Hypothalamus (tissue), 51 donors: ENCODE data around the gene GLIS2.

Source experiments
- DNase-seq, 51 donors: peaks; one replicate each; lab custom pipeline; 2025; lab: John Stamatoyannopoulos, UW

GLIS2 gene

DNA sequence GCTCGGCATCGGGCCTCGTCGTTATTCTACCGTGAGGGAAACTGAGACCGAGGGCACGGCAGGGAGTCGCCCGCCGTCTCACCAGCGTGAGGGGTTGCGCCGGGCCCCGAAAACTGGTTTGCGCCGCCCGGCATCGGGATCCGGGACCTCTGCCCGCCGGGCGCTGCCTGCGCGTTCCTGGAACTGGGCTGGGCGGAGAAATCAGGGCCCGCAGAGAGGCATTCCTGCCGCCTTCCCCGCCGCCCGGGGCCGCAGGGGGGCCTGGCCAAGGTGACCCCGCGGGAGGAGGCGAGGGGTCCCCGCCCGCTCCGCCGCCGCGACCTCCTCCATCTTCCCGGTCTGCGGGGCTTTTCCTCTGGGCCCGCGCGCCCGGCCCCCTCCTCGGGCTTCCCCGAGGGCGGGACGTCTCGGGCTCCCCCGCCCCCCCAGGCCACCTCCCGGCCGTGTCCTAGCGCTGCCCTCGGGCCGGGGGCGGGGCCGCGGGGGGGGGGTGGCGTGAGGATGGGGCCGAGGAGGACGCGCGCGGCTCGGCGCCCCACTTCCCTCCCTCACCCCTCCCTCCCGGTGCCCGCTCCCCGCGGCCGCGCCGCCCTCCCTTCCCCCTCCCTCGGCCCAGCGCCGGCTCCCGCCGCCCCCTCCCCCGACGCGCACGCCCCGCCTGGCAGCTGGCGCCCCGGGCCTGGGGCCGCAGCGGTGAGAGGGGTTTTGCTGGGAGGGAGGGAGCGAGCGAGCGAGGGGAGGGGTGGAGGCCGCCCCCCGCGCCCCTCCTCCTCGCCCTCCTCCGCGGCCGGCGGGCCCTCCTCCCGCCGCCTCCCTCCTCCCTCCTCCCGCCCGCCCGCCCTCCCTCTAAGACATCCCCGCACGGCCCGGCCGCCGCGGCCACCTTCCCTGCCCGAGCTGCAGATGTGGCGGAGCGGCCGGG lies at the start of gene GLIS2:
Gene GLIS2 (plus strand): TSS at position 882 of the 922 bp plus-strand sequence. CDS start 16,214 bp downstream, outside the sequence.
- DNase-seq: peak in 36 of 51 donors; percentile 14 to 84 (median 64)

DNA sequence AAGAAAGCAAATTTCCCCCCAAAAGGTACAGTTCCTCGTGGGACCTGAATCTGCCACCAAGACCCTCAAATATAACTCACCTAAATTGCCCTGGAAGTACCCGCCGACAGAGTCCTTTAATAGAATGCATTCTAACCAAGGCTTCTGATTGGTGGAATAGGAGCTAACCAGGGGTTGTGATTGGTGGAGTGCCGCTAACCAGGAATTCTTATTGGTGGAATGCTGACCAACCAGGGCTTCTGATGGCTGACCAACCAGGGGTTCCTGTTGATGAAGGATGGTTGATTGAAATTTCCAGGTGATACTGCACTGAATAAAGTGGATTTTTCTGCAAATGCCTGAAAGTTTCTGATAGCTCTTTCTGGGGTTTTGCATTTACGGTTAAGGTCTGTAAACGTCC lies 49.5 kb upstream of the GLIS2 start:
- no peak for DNase-seq

DNA sequence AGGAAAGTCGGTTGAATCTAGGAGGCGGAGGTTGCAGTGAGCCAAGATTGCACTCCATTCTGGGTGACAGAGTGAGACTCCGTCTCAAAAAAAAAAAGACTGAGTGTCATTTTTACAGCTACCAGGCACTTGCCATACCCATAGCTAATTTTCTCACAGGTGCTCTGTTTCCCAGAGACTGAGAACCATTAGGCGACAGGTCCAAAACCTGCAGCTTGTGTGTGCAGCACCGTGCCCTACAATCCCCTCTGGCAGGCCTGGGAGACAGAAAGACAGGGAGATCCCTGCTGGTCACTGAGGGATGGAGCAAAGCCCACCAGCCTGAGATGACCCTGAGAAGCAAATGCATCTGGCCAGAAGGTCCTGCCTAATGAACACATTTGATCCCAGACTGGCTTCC lies 45.8 kb upstream of the GLIS2 start:
- DNase-seq: no peak

DNA sequence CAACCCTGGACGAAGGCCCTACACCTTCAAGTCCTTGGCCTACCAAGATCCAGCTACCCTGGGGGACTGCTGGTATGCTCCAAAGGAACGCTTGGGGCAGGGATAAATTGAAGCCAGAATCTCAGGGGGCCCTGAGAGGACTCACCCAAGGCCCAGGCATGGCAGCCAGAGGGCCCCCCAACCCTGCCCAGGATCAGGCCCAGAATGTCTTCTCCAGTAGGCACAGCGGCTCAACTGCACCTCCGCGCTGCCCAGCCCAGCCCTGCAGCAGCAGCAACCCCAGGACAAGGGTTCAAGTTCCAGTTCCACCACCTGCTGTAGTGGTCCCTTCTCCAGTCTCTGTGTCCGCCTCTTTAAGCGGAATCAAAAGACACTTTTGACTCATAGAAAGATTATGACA lies 45.3 kb upstream of the GLIS2 start:
- DNase-seq: no peak

DNA sequence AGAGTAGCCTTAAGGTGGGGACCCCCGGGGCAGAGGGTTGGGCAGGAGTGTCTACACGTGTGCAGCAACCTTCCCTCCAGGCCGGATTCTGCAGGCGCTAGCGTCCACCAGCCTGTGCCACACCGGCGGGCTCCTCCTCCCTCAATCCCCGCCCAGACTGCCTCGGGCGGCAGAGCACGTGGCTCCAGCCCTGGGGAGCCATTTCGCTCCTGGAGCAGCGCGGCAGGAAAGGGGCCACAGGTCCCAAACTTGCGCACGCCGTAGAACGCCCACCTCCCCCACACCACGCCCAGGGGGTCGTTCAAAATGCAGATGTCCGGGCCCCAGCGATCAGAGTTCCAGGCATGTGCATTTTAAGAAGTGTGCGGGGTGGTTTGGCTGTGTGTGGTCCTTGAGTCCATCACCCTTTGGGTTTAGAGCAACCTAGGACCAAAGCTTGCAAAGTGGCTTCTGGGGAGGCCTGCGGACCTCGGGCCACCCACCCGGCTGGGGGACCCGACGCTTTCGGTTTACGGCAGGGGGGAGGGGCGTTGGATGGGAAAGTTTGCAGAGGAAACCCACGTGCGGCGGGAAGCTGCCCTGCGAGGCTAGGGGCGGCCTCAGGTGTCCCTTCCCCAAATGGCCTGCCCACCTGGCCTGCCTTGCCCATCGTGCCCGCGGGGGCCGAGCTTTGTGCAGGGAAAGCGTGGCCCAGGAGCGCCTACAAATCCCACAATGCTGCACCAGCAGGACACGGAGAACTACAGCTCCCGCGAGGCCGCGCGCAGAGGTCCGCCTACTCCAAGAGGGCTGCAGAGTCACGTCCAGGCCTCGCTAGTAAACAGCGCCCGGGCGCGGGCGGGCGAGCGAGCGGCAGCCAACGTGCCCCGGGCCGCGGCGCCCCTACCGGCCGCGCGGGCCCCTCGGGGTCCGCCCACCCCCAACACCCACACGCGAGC lies 44.4 kb upstream of the GLIS2 start:
- peak; percentile 61 to 97 (median 88) for DNase-seq

DNA sequence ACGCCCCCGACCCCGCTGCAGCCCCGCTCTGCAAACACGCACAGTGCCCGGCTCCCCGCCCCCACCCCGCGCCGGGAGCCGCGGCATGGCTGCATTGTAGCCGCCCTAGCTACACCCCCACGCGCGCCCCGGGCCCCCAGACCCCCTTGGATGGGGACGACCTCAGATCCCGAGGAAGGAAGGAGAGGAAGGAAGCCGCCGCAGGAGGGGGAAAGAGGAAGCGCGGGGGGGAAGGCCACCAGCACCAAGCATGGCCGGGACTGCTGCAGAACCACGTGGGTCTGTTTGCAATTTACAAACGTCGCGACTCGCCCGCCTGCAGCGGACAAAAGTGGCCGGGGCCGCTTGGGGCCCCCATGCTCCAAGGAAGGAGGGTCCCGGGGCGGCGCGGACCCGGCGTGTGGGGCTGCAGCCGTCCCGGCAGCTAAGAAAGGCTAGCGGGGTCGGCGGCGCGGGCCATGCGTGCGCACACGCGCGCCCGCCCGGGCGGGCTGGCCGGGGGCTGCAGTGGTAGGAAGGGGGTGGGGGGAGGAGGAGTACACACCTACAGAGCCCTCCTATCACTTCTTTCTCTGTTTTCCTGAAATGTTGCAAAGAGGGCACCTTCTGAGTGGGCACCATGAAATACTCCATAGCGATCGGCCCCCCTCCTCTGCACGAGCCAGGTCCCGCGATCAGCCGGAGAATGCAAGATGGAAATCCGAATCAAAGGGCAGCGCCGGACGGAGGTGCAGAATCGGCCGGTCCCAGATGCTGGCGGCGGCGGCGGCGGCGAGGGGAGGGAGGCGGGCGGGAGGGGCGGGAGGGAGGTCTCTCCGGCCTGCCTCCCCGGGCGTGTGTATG lies 43.5 kb upstream of the GLIS2 start:
- peak in 45 of 51 donors; percentile 31 to 88 (median 61) for DNase-seq

DNA sequence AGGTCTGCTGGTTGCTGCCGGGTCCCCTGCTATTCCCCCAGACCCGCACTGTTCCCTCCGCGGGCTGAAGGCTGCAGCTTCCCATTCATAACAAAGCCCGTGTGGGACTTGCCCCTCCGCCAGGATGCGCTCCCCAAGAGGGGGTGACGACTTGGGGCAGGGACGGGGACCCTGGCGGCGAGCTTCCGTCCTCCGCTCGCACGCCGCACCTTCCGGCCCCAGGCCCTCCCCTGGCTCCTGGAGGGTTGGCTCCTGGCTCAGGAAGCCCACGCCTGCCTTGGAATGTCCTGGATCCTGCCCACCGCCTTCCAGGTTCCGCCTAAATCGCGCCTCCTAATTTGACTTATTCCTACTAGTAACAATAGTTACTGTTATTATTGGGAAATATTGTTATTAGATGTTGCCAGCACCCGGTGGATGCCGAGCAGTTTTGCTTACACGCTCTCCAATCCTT lies 42.0 kb upstream of the GLIS2 start:
- peak in 14 of 51 donors; percentile 15 to 67 (median 41) for DNase-seq

DNA sequence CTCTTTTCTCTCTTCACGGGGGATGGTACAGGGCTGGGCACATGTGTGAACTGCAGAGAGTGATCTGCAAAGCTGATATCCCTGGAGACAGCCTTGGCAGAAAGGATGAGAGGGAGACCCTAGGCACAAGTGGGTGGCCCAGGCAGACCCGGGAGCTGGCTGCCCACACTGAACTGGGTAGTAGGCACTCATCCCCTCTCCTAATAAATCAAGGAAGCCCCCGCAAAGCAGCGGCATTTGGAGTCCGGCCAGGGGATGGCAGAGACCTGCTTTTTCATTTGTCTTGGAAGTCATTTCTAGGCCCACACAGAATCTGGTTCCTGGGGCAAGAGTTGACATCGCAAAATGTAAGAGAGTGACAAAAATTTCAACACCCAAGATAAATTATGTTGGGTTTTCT lies 40.0 kb upstream of the GLIS2 start:
- no peak for DNase-seq

DNA sequence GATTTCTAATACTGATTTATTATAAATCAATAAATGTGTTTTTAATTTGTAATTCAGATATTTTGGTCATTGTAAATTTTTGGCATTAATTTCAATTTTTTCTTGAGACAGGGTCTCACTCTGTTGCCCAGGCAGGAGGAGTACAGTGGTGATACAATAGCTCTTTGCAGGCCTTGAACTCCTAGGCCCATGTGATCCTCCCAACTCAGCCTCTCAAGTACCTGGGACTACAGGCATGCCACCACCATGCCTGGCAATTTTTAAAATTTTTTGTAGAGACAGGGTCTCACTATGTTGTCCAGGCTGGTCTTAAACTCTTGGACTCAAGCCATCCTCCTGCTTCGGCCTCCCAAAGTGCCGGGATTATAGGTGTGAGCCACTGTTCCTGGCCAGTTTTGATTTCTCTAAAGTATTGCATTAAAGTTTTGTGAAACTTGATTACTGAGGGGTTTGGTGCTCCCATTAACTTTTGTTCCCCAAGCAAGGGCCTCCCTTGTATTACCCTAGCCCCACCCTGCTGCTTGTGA lies 37.8 kb upstream of the GLIS2 start:
- DNase-seq: no peak

DNA sequence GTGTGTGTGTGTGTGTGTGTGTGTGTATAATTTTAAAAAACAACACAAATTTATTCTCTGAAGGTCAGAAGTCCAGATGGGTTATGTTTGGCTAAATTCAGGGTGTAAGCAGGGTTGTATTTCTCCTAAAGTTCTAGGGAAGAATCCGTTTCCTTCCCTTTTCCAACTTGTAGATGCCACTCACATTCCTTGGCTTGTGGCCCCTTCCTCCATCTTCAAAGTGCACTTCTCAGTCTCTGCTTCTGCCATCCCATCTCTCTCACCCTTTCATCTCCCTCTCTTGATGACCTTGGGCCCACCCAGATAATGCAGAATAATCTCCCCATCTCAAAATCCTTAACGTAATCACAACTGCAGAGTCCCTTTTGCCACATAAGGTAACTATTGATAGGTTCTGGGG lies 35.2 kb upstream of the GLIS2 start:
- DNase-seq: no peak

DNA sequence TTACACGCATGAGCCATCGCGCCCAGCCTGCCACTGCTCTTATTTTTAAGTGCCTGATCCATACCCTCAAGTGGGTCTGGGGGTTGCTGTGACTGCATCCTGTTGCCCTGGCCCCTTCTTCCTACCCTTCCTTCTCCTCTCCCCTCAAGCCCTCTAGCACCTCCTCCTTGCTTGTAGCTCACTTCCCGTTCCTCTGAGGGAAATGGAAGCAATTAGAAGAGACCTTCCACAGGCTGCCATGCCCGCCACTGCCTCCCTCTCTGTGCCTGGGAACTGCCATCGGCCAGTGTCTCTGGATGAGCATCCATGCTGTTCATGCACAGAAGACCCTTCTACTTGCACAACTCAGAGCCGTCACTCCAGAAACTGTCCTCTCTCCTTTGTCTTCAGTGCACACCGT lies 32.4 kb upstream of the GLIS2 start:
- no peak for DNase-seq

DNA sequence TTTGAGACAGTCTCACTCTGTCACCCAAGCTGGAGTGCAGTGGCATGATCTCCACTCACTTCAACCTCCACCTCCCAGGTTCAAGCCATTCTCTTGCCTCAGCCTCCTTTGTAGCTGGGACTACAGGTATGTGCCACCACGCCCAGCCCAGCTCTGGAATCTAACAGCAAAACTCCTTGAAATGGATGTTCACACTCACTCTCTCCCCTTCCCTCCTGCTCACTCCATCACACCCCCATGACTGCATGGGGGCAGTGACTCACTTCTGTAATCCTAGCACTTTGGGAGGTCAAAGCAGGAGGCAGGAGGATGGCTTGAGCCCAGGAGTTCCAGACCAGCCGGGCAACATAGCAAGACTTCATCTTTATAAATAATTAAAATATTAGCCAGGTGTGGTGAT lies 31.9 kb upstream of the GLIS2 start:
- no peak for DNase-seq

DNA sequence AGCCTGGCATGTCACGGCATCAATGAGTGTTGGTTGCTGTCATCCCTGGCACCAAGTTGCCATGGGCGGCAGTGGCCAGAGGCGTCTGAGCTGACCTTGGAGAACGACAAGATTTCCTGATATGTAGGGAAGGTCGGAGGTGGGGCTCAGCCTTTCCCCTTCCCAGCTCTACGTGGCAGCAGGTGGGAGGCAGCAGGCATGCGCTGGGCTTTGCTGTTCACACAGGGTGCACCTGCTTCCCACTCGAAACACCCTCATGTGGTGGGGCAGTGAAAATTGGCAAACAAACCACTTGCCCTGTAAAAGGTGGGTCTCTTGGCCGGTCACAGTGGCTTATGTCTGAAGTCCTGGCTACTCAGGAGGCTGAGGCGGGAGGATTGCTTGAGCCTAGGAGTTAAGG lies 30.7 kb upstream of the GLIS2 start:
- DNase-seq: no peak

DNA sequence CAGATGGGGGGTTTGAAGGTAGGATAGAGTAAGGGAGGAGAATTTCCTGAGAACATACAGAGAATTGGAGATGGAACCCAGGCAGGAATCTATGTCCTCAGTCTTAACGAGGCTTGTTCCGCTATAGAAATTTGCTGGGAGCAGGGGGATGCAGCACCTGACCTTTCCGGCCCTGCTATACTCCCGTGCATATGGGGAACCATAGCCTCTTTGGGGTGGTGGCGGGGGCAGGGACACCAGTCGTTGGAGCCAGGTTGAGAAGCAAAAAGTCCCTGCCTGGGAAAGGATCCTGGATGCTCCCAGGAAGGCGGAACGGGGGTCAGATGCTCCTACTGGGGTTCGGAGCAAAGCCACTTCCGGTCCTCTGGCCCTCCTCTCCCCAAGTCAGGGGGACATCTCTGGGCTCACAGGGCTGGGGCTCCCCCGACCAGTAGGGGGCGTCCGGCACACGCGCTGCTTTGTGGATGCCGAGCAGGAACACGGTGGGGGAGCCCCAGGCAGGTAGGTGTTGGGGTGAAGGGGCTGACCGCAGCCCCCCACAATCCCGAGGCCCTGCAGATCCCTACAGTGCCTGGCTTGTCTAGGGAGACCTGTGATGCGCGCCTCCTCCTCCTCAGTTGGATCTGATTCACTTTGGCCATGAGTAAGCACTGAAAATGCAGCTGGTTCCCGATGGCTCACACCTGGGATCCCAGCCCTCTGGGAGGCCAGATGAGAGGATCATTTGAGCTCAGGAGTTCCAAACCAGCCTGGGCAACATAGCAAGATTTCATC lies 27.5 kb upstream of the GLIS2 start:
- peak in 43 of 51 donors; percentile 13 to 82 (median 53) for DNase-seq

DNA sequence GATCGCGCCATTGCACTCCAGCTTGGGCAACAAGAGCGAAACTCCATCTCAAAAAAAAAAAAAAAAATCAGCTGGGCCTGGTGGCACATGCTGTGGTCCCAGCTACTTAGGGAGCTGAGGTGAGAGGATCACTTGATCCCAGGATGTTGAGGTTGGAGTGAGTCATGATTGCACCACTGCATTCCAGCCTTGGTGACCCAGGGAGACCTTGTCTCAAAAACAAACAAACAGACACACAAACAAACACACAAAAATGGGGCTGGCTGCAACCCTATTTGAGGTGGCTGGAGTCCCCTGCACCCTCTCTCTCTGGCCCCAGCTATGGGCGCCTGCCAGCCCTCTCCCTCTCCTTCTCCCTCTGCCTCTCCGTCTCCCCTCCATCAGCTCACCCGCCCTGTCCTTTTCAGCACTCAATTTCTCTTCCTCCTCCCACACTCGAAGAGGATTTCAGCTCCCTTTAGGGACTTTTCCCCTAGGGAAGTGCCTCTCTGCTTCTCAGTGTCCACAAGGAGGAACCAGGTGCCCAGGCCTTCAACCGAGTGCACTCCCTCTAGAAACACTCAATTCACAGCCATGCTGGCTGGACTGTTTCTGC lies 25.5 kb upstream of the GLIS2 start:
- no peak for DNase-seq

DNA sequence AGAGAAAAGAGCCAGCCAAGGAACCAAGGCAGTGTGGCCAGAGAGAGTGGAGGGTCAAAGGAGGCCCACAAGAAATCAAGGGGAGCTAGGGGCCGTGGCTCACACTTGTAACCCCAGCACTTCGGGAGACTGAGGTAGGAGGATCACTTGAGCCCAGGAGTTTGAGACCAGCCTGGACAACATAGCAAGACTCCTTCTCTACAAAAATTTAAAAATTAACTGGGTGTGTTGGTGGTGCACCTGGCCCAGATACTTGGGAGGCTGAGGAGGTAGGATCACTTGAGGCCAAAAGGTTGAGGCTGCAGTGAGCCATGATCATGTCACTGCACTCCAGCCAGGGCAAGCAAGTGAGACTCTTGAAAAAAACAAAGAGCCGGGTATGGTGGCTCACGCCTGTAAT lies 24.2 kb upstream of the GLIS2 start:
- no peak for DNase-seq

DNA sequence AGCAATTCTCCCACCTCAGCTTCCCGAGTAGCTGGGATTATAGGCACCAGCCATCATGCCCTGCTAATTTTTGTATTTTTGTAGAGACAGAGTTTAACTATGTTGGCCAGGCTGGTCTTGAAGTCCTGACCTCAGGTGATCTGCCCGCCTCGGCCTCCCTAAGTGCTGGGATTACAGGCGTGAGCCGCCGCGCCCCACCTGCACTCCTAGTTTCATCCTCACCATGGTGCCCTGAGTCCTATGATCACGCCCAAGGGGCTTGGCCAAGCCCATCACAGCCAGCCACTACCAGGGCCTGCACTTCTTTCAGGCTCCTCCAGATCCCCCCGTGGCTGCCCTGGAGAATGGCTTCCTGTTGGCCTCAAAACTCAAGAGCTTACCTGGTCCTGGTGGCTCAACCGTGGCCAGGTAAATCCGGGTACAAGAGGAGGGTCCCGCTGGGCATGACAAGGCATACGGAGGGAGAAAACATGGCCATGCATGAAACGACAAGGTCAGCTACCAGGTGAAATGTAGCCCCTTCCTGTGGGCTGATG lies 22.6 kb upstream of the GLIS2 start:
- no peak for DNase-seq

DNA sequence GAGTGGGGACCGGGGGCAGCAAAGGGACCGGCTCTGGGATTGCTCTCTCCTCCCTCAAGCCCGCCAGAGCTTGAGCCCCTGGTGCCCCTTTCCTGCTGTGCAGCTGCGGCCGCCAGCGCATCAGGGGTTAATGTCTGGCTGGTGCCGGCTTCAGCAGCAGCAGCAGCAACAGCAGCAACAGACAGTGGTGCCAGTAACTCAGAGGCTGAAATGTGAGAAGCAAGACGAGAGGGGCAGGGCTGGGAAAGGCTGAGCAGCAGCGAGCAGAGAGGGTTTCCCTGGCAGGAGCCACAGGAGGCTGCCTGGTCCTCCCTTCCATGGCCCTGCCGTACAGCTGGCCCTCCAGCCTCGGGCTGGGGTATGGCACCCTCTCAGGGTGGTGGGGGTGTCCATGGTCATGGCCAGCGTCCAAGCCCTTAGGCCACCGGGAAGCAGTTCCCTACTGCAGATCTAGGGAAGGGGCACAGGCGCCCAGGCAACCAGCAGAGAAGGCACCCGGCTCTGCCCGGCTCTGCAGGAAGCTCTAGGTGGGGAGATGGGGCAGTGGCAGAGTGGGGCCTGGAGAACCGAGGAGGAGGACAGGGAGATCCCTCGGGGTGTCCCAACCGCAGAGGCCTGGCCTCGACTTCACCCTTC lies 21.9 kb upstream of the GLIS2 start:
- DNase-seq: peak in 30 of 51 donors; percentile 6 to 63 (median 38)
